ENCODE measurements around the gene COG2. TPM values are rescaled to one million over a fixed set of nuclear protein-coding genes. Genes with fewer than 3 reads are reported as not detected.

COG2 gene
- total and polyA plus RNA-seq, 2 of the 8 experiments (the other 6 are each of a cell fraction or from before 2014, with no cell fraction given) = 10.3 to 36.7 TPM

DNA sequence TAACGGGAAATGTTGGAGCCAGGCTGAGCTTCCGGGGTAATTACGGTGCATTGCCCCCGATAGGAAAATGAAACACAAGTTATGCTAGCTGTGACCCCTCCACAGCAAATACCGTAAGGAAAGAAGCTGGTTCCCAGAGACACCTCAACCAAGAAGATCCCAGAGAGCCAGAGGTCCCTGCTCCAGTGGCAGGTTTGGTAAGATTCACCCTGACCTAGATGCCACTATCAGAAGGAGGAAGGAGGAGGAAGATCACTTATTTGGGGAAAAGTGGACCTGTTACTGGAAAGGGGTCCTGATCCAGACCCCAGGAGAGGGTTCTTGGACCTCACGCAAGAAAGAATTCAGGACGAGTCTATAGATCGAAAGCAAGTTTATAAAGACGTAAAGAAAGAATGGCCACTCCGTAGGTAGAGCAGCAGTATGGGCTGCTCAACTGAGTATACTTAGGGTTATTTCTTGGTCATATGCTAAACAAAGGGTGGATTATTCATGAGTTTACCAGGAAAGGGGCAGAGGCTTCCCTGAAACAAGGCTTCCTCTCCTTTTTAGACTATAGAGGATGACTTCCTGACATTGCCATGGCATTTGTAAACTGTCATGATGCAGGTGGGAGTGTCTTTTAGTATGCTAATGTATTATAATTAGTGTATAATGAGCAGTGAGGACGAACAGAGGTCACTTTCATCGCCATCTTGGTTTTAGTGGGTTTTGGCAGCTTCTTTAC is 97.4 kb downstream of the COG2 start:
- Histone ChIP-seq H3K14ac (ENCODE audit: insufficient read length) (no peak overlapping the region), H3K56ac (replicated peaks; ENCODE audit: insufficient read length, low read depth, low read length) (no peak overlapping the region), H3K4me1 (replicated peaks in 1 of 4; ENCODE audit: control insufficient read depth in 3 of 4, insufficient read depth in 4 of 4, low read length in 3 of 4) (no peaks in the 10 kb centered on the region), H3K9ac (replicated peaks in 1 of 4; ENCODE audit: extremely low read depth in 1 of 4, low read depth in 3 of 4, low read length in 3 of 4) (no peak overlapping the region), H3K79me1 (ENCODE audit: low read depth, low read length) (no peaks in the 10 kb centered on the region), H4K20me1 (replicated peaks in 1 of 2; ENCODE audit: control insufficient read depth in 1 of 2, insufficient read depth in 2 of 2, low read length in 2 of 2) (no peaks in the 10 kb centered on the region), H3K79me2 (ENCODE audit: control insufficient read depth in 1 of 2, insufficient read depth in 2 of 2, low read length in 2 of 2) (no peaks in the 10 kb centered on the region), H2BK120ac (replicated peaks; ENCODE audit: low read depth, low read length) (no peak overlapping the region), H4K91ac (replicated peaks; ENCODE audit: insufficient read length, low read length) (no peak overlapping the region), H2BK12ac (ENCODE audit: low read depth, low read length) (no peak overlapping the region), H3K18ac (ENCODE audit: extremely low read depth, low read length) (no peak overlapping the region), H2BK15ac (ENCODE audit: low read length) (no peak overlapping the region), H3K4me2 (ENCODE audit: insufficient read depth in 1 of 2, low read depth in 2 of 2, low read length in 2 of 2) (no peak overlapping the region), H3K9me3 (ENCODE audit: insufficient read depth in 2 of 2, low read depth in 1 of 2, low read length in 1 of 2) (peaks cover 0 to 3% of the 10 kb centered on the region in 2 experiments; a peak in 1 of 4 replicates), H3K23ac (ENCODE audit: insufficient read length) (no peak overlapping the region), H2BK20ac (ENCODE audit: low read length) (no peak overlapping the region), H2BK5ac (ENCODE audit: low read depth, low read length) (no peak overlapping the region), H3K27ac (ENCODE audit: low read depth, low read length) (no peak overlapping the region), H4K5ac (ENCODE audit: insufficient read length, low read depth, low read length) (no peak overlapping the region), H3K23me2 (ENCODE audit: low read depth, low read length) (no peaks in the 10 kb centered on the region), H3K4ac (replicated peaks; ENCODE audit: insufficient read length, low read depth, low read length) (no peak overlapping the region), H3K36me3 (ENCODE audit: control insufficient read depth in 2 of 4, insufficient read depth in 4 of 4, low read length in 3 of 4) (no peaks in the 10 kb centered on the region), H3K27me3 (replicated peaks in 1 of 4; ENCODE audit: control insufficient read depth in 3 of 4, extremely low read depth in 1 of 4, insufficient read depth in 3 of 4, low read length in 3 of 4) (peaks cover 0 to 2% (median 0%) of the 10 kb centered on the region in 4 experiments; a peak in 2 of 7 replicates), H4K8ac (ENCODE audit: extremely low read depth, insufficient read depth, low read length) (no peak overlapping the region), H2AFZ (ENCODE audit: low read length) (no peak overlapping the region), H3K4me3 (ENCODE audit: extremely low read depth in 1 of 4, insufficient read depth in 2 of 4, low read depth in 3 of 4, low read length in 4 of 4) (no peak overlapping the region), H2AK5ac (ENCODE audit: low read depth, low read length) (no peak overlapping the region)
- ChIA-PET POLR2A (ENCODE audit: partially characterized antibody) (interaction anchor here (0.6 to 1.1 kb wide), 2 partner anchors 13 to 501 kb away, joined by 5 to 6 read pairs; no protein-coding TSS in a partner anchor), CTCF (ENCODE audit: partially characterized antibody) (no interaction called here)
- DNase-seq (ENCODE audit: low read depth in 1 of 2, low spot score in 2 of 2) (no peak), FAIRE-seq (no peak)
- WGBS, 2 experiments (ENCODE audit: extremely low coverage in 1 of 2, insufficient coverage in 1 of 2, insufficient read length in 1 of 2, insufficient replicate concordance in 2 of 2, low coverage in 1 of 2, low lambda C conversion rate in 2 of 2, missing lambda C conversion rate in 1 of 2) = 88% methylated on average over 12 of the region's 12 CpGs; no CpG with 5 or more reads in 1 of the 2 experiments
- TF ChIP-seq KDM1A (IDR thresholded peaks at IDR 0.05; ENCODE audit: borderline replicate concordance, low read length) = no peak
- TF ChIP-seq CHD1 (IDR thresholded peaks at IDR 0.05; ENCODE audit: low read depth, low read length) = no peak
- TF ChIP-seq, protein P1, sequence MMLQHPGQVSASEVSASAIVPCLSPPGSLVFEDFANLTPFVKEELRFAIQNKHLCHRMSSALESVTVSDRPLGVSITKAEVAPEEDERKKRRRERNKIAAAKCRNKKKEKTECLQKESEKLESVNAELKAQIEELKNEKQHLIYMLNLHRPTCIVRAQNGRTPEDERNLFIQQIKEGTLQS (IDR thresholded peaks at IDR 0.05; ENCODE audit: insufficient read depth, low read depth, low read length) = no peak
- TF ChIP-seq POLR2AphosphoS5 (IDR thresholded peaks at IDR 0.05; ENCODE audit: low read depth, low read length) = no peak
- no peak for TF ChIP-seq BACH1 (IDR thresholded peaks at IDR 0.05; ENCODE audit: low read length)
- TF ChIP-seq, protein P2, sequence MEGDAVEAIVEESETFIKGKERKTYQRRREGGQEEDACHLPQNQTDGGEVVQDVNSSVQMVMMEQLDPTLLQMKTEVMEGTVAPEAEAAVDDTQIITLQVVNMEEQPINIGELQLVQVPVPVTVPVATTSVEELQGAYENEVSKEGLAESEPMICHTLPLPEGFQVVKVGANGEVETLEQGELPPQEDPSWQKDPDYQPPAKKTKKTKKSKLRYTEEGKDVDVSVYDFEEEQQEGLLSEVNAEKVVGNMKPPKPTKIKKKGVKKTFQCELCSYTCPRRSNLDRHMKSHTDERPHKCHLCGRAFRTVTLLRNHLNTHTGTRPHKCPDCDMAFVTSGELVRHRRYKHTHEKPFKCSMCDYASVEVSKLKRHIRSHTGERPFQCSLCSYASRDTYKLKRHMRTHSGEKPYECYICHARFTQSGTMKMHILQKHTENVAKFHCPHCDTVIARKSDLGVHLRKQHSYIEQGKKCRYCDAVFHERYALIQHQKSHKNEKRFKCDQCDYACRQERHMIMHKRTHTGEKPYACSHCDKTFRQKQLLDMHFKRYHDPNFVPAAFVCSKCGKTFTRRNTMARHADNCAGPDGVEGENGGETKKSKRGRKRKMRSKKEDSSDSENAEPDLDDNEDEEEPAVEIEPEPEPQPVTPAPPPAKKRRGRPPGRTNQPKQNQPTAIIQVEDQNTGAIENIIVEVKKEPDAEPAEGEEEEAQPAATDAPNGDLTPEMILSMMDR (IDR thresholded peaks at IDR 0.05; ENCODE audit: control extremely low read depth in 1 of 3, insufficient read depth in 1 of 3, low read depth in 1 of 3, low read length in 3 of 3) = no peak
- TF ChIP-seq CTBP2 (IDR thresholded peaks at IDR 0.05; ENCODE audit: borderline replicate concordance, insufficient read depth, insufficient read length, low read length) = no peak
- TF ChIP-seq PHF8 (conservative IDR thresholded peaks at IDR 0.05; ENCODE audit: low read depth, low read length) = no peak
- no peak for TF ChIP-seq JUND (IDR thresholded peaks at IDR 0.05; ENCODE audit: low read length)
- no peak for TF ChIP-seq FOSL1 (IDR thresholded peaks at IDR 0.05; ENCODE audit: insufficient read depth, low read depth, low read length)

Data from H1 (cell line).